Loucy (cell line): ENCODE measurements around the gene WWOX.

Experiments
- H2AFZ ChIP-seq: fragments of 200-600 bp; sonication (generic); 2 replicates; pipeline ENCODE4 v1.6.0; 2016; ENCODE audit warnings: antibody characterized with exemption, mild to moderate bottlenecking, low read length, moderate library complexity
- H3F3A ChIP-seq: fragments of 200-600 bp; 2 replicates; pipeline ENCODE4 v1.6.0; 2016; ENCODE audit warnings: antibody characterized with exemption, low read depth, mild to moderate bottlenecking
- H3K27me3 ChIP-seq: fragments of 200-600 bp; sonication (generic); 2 replicates; pipeline ENCODE4 v1.6.1; 2014; ENCODE audit warnings: low read length, mild to moderate bottlenecking; ENCODE audit not compliant: insufficient read depth, poor library complexity, severe bottlenecking
- H3K36me3 ChIP-seq: fragments of 200-600 bp; sonication (generic); 2 replicates; pipeline ENCODE4 v1.6.1; 2016; ENCODE audit warnings: low read length; ENCODE audit not compliant: insufficient read depth
- H3K4me1 ChIP-seq: fragments of 200-600 bp; sonication (generic); 2 replicates; pipeline ENCODE4 v1.5.1; 2014; ENCODE audit warnings: low read length, mild to moderate bottlenecking; ENCODE audit not compliant: insufficient read depth, poor library complexity, severe bottlenecking
- H3K4me2 ChIP-seq: fragments of 200-600 bp; sonication (generic); 2 replicates; pipeline ENCODE4 v1.6.0; 2014; ENCODE audit warnings: antibody characterized with exemption, low read length, low read depth, mild to moderate bottlenecking; ENCODE audit not compliant: poor library complexity, severe bottlenecking
- H3K4me3 ChIP-seq: fragments of 200-600 bp; sonication (generic); 2 replicates; pipeline ENCODE4 v1.5.1; 2014; ENCODE audit warnings: low read length, mild to moderate bottlenecking, mixed read lengths; ENCODE audit not compliant: poor library complexity, severe bottlenecking
- H3K79me2 ChIP-seq: fragments of 200-600 bp; sonication (generic); 2 replicates; pipeline ENCODE4 v1.6.1; 2014; ENCODE audit warnings: low read length; ENCODE audit not compliant: insufficient read depth
- H3K9ac ChIP-seq: fragments of 200-600 bp; sonication (generic); 2 replicates; pipeline ENCODE4 v1.6.0; 2014; ENCODE audit warnings: mild to moderate bottlenecking, low read depth, low read length, moderate library complexity; ENCODE audit not compliant: poor library complexity, severe bottlenecking
- H3K9me2 ChIP-seq: fragments of 200-600 bp; sonication (generic); replicated peaks from 2 replicates; pipeline ENCODE4 v1.6.1; 2016; ENCODE audit warnings: low read depth, low read length, mixed read lengths
- H3K9me3 ChIP-seq: fragments of 200-600 bp; sonication (generic); 2 replicates; pipeline ENCODE4 v1.6.1; 2014; ENCODE audit warnings: mild to moderate bottlenecking, antibody characterized with exemption, low read length, low read depth; ENCODE audit not compliant: insufficient read depth
- H4K20me1 ChIP-seq: fragments of 200-600 bp; sonication (generic); 2 replicates; pipeline ENCODE4 v1.6.0; 2014; ENCODE audit warnings: antibody characterized with exemption, low read length, mild to moderate bottlenecking; ENCODE audit not compliant: insufficient read depth, poor library complexity, severe bottlenecking
- EZH2phosphoT487 ChIP-seq: fragments of 200-600 bp; IDR thresholded peaks from 2 replicates; pipeline ENCODE4 v1.6.1; 2018; ENCODE audit warnings: antibody characterized with exemption, mild to moderate bottlenecking, moderate library complexity, borderline replicate concordance
- TF ChIP-seq, protein P1 (sequence below): fragments of 200-600 bp; sonication (generic); conservative IDR thresholded peaks from 2 replicates; pipeline ENCODE4 v1.5.1; 2014; ENCODE audit warnings: mild to moderate bottlenecking, antibody characterized with exemption, low read length

The WWOX gene

DNA sequence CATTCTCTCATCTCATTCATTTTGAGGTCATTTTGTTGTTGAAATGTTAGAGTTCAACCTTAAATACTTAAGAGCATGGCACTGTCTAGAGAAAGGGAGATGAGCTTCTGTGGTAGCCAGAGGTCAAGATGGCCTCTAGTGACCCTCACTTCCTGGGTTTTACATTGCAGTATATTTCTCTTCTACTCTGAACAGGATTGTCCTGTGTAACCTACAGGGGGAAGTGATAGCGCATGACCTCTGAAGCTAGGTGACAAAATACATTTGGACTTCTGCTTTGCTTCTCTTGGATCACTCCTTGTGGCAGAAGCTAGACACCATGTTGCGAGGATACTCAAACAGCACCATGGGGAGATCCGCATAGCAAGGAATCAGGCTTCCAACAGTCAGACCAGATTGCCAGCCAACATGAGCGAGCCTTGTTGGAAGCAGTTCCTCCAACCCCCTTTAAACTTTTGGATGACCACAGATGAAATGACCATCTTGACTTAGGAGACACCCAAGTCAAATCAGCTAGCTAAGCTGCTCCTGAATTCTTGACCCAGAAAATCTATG is 752.7 kb downstream of the WWOX start:
- no peak overlapping the region for H3K4me3 ChIP-seq
- no peak overlapping the region for H3K9ac ChIP-seq
- no peaks in the 10 kb centered on the region for H3K79me2 ChIP-seq
- no peaks in the 10 kb centered on the region for H3K27me3 ChIP-seq
- H3K4me2 ChIP-seq: no peak overlapping the region
- H3K9me3 ChIP-seq: no peaks in the 10 kb centered on the region
- TF ChIP-seq, protein P1, sequence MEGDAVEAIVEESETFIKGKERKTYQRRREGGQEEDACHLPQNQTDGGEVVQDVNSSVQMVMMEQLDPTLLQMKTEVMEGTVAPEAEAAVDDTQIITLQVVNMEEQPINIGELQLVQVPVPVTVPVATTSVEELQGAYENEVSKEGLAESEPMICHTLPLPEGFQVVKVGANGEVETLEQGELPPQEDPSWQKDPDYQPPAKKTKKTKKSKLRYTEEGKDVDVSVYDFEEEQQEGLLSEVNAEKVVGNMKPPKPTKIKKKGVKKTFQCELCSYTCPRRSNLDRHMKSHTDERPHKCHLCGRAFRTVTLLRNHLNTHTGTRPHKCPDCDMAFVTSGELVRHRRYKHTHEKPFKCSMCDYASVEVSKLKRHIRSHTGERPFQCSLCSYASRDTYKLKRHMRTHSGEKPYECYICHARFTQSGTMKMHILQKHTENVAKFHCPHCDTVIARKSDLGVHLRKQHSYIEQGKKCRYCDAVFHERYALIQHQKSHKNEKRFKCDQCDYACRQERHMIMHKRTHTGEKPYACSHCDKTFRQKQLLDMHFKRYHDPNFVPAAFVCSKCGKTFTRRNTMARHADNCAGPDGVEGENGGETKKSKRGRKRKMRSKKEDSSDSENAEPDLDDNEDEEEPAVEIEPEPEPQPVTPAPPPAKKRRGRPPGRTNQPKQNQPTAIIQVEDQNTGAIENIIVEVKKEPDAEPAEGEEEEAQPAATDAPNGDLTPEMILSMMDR: no peak
- no peak for TF ChIP-seq EZH2phosphoT487
- H3F3A ChIP-seq: no peaks in the 10 kb centered on the region
- no peaks in the 10 kb centered on the region for H3K36me3 ChIP-seq
- H2AFZ ChIP-seq: no peak overlapping the region
- no peaks in the 10 kb centered on the region for H3K4me1 ChIP-seq
- no peaks in the 10 kb centered on the region for H3K9me2 ChIP-seq
- H4K20me1 ChIP-seq: peaks cover 2% of the 10 kb centered on the region

- Histone ChIP-seq H3F3A (no peaks in the 10 kb centered on the region), H3K4me3 (no peak overlapping the region), H3K36me3 (no peaks in the 10 kb centered on the region), H3K4me2 (no peak overlapping the region), H3K9me2 (no peaks in the 10 kb centered on the region), H4K20me1 (no peaks in the 10 kb centered on the region), H3K79me2 (no peaks in the 10 kb centered on the region), H3K27me3 (no peaks in the 10 kb centered on the region), H3K9me3 (no peaks in the 10 kb centered on the region), H3K9ac (no peak overlapping the region), H3K4me1 (no peaks in the 10 kb centered on the region), H2AFZ (no peak overlapping the region)
- TF ChIP-seq, protein P1: no peak
- no peak for TF ChIP-seq EZH2phosphoT487
Measured at GRCh38 chr16:78862022-78862421, 762.6 kb downstream of the WWOX start.

GRCh38 chr16:78866521-78866920 is 767.1 kb downstream of the WWOX start:
- no peaks in the 10 kb centered on the region for H3F3A ChIP-seq
- no peaks in the 10 kb centered on the region for H3K4me1 ChIP-seq
- H3K79me2 ChIP-seq: no peaks in the 10 kb centered on the region
- no peak overlapping the region for H3K4me2 ChIP-seq
- TF ChIP-seq, protein P1: no peak
- no peak for TF ChIP-seq EZH2phosphoT487
- H3K4me3 ChIP-seq: no peak overlapping the region
- H3K27me3 ChIP-seq: no peaks in the 10 kb centered on the region
- no peaks in the 10 kb centered on the region for H3K9me3 ChIP-seq
- H2AFZ ChIP-seq: no peak overlapping the region
- H4K20me1 ChIP-seq: no peaks in the 10 kb centered on the region
- no peak overlapping the region for H3K9ac ChIP-seq
- no peaks in the 10 kb centered on the region for H3K9me2 ChIP-seq
- H3K36me3 ChIP-seq: no peaks in the 10 kb centered on the region
